Calu3 (cell line): Measurements from ENCODE around the gene RAD51B. TPM values are rescaled to one million over a fixed set of nuclear protein-coding genes. Genes with fewer than 3 reads are reported as not detected.
A peak's percentile ranks its signal among the peaks of the same experiment; 100 is the strongest.

Experiments used
- BruUV-seq: library from RNA; stranded (reverse); fragments of 400-500 nt; replicated peaks from 2 replicates; lab custom pipeline; 2021; lab: Mats Ljungman, UMichigan
- CTCF ChIA-PET: fragments of 300-600 bp; sonication (Branson Sonifier 250); formaldehyde crosslinking; loops from one replicate; lab custom pipeline; 2022; ENCODE audit warnings: antibody characterized with exemption; lab: Charles Lee
- DNase-seq: peaks from one replicate; pipeline ENCODE4 v3.0.0; 2022
- H3K27ac Mint-ChIP-seq: one replicate; pipeline ENCODE4 v1.8.0; 2022; ENCODE audit warnings: mixed read lengths; ENCODE audit not compliant: unreplicated experiment
- H3K27me3 Mint-ChIP-seq: one replicate; pipeline ENCODE4 v1.8.0; 2022; ENCODE audit warnings: mixed read lengths; ENCODE audit not compliant: unreplicated experiment
- H3K36me3 Mint-ChIP-seq: one replicate; pipeline ENCODE4 v1.8.0; 2022; ENCODE audit warnings: mild to moderate bottlenecking, moderate library complexity, mixed read lengths; ENCODE audit not compliant: insufficient read depth, unreplicated experiment
- H3K4me1 Mint-ChIP-seq: one replicate; pipeline ENCODE4 v1.8.0; 2022; ENCODE audit warnings: mild to moderate bottlenecking, low read depth, mixed read lengths; ENCODE audit not compliant: unreplicated experiment
- H3K4me3 Mint-ChIP-seq: one replicate; pipeline ENCODE4 v1.8.0; 2022; ENCODE audit warnings: mild to moderate bottlenecking, low read depth, moderate library complexity, mixed read lengths; ENCODE audit not compliant: unreplicated experiment
- H3K9me3 Mint-ChIP-seq: one replicate; pipeline ENCODE4 v1.8.0; 2022; ENCODE audit warnings: low read depth, mixed read lengths; ENCODE audit not compliant: unreplicated experiment
- intact Hi-C: fragments of 100-400 bp; cut with micrococcal nuclease; formaldehyde crosslinking; loops from one replicate; pipeline ENCODE4 v1.10.0; 2022; ENCODE audit not compliant: unreplicated experiment
- total RNA-seq: library from RNA; stranded (reverse); gene quantifications from 2 replicates; pipeline ENCODE4 v1.2.3, GENCODE V29; 2022
- TF ChIP-seq, protein P1 (sequence below): fragments of 200-600 bp; IDR thresholded peaks from one replicate; pipeline ENCODE4 v1.8.0; 2022; ENCODE audit warnings: antibody characterized with exemption; ENCODE audit not compliant: unreplicated experiment

Gene RAD51B
- total RNA-seq, 1 experiment from 2014 or later, result 24.7 TPM

DNA sequence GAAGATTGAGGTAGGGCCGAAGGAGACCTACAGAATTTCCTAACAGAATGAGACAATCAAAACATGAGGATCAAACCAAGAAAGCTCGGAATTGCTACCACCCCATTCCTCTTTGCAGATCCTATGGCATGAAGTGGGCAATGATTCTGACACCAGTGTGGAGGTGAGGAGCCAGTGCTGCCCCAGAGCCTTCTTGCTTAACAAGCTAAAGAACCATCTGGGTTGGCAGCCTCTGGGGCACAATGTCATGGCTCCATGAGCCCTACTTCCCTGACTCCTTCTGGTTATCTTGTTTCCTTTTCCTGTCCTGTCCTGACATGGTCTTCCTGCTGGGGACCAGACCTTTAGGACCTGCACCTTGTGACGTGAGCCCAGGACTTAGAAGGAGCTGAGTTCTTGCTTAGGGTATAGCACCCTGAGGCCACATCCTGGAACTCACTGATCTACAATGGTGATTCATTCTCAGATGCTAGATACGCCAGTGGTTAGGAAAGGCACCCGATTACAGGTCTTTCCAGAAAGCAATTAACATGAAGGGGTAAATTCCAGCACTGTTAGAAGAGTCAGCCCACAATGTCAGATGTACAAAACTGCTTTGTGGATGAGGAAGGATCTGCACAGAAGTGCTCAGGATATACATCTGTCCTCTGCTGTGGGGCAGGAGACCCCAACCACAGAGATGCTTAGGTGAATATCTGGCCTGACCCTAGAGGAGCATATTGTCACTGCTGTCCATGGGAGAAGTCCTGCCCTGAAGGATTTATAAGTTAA, 649.0 kb downstream of the RAD51B start:
- peaks cover 43% of the 10 kb centered on the region for H3K4me1 Mint-ChIP-seq
- CTCF ChIA-PET, result interaction anchor here (0.5 to 1.3 kb wide), 6 partner anchors 27 to 1893 kb away, joined by 3 to 4 read pairs (median 3); no protein-coding TSS in a partner anchor
- no peak overlapping the region for H3K4me3 Mint-ChIP-seq
- H3K27me3 Mint-ChIP-seq, result no peaks in the 10 kb centered on the region
- TF ChIP-seq, protein P1, sequence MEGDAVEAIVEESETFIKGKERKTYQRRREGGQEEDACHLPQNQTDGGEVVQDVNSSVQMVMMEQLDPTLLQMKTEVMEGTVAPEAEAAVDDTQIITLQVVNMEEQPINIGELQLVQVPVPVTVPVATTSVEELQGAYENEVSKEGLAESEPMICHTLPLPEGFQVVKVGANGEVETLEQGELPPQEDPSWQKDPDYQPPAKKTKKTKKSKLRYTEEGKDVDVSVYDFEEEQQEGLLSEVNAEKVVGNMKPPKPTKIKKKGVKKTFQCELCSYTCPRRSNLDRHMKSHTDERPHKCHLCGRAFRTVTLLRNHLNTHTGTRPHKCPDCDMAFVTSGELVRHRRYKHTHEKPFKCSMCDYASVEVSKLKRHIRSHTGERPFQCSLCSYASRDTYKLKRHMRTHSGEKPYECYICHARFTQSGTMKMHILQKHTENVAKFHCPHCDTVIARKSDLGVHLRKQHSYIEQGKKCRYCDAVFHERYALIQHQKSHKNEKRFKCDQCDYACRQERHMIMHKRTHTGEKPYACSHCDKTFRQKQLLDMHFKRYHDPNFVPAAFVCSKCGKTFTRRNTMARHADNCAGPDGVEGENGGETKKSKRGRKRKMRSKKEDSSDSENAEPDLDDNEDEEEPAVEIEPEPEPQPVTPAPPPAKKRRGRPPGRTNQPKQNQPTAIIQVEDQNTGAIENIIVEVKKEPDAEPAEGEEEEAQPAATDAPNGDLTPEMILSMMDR, result no peak
- H3K9me3 Mint-ChIP-seq, result no peaks in the 10 kb centered on the region
- BruUV-seq, result no TSS peak
- intact Hi-C loops, result loop anchor here (5.0 kb wide), 2 partner anchors 54 to 109 kb away; no protein-coding TSS in a partner anchor
- DNase-seq, result peak; percentile 40
- peak overlapping the region; percentile 60 for H3K27ac Mint-ChIP-seq
- H3K36me3 Mint-ChIP-seq, result no peaks in the 10 kb centered on the region

DNA sequence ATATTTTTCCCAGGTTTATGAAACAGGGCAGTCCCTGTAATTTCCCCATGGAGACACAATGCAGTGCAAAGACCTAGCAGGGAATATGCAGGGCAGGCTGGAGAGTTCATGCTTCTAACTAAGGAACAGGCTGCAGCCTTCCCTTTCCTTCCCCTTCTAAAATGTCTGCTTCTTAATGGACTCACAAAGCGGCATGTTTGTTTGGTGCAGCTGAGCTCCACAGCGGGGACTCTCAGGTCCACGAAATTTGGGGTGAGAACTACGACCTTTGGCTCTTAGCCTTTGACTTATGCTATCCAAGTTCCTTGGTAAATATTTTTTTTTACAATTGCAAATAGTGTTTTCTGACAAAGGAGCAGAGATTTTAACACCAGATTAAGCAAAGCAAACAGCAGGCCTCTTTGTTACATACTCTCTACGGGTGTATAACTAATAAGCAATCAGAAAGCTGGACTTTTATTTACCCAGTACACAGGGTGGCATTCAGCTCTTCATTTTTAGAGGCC, 649.7 kb downstream of the RAD51B start:
- Mint-ChIP-seq H3K4me1 (peaks cover 43% of the 10 kb centered on the region), H3K36me3 (no peaks in the 10 kb centered on the region), H3K27me3 (no peaks in the 10 kb centered on the region), H3K27ac (peak overlapping the region; percentile 60), H3K4me3 (no peak overlapping the region), H3K9me3 (no peaks in the 10 kb centered on the region)
- no TSS peak for BruUV-seq
- intact Hi-C loops, result loop anchor here (5.0 kb wide), 2 partner anchors 53 to 108 kb away; no protein-coding TSS in a partner anchor
- TF ChIP-seq, protein P1, result no peak
- DNase-seq, result no peak
- CTCF ChIA-PET, result interaction anchor here (1.0 to 1.3 kb wide), 3 partner anchors 45 to 58 kb away, joined by 3 to 4 read pairs (median 3); no protein-coding TSS in a partner anchor

DNA sequence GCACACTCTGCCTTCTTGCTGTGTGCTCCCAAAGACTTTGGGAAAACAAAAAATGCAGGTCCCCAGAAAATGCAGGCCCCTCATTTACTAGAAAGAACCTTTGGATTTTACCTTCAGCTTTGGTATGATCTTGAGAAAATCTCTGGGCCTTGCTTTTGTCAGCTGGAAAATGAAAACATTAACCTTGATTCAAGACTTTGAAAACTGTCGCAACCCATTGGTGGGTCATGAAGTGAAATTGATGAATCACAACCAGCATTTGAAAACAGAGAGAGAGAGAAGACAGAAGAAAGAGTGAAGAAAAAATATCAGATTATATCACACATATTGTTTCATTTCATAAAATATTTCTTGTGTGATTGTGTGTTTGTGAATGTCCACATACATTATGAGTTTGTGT, 650.8 kb downstream of the RAD51B start:
- Mint-ChIP-seq H3K9me3 (no peaks in the 10 kb centered on the region), H3K27ac (no peak overlapping the region), H3K27me3 (no peaks in the 10 kb centered on the region), H3K4me1 (peaks cover 38% of the 10 kb centered on the region), H3K4me3 (no peak overlapping the region), H3K36me3 (no peaks in the 10 kb centered on the region)
- CTCF ChIA-PET, result no interaction called here
- no peak for DNase-seq
- intact Hi-C loops, result no loop called here
- BruUV-seq, result no TSS peak
- TF ChIP-seq, protein P1, result no peak

DNA sequence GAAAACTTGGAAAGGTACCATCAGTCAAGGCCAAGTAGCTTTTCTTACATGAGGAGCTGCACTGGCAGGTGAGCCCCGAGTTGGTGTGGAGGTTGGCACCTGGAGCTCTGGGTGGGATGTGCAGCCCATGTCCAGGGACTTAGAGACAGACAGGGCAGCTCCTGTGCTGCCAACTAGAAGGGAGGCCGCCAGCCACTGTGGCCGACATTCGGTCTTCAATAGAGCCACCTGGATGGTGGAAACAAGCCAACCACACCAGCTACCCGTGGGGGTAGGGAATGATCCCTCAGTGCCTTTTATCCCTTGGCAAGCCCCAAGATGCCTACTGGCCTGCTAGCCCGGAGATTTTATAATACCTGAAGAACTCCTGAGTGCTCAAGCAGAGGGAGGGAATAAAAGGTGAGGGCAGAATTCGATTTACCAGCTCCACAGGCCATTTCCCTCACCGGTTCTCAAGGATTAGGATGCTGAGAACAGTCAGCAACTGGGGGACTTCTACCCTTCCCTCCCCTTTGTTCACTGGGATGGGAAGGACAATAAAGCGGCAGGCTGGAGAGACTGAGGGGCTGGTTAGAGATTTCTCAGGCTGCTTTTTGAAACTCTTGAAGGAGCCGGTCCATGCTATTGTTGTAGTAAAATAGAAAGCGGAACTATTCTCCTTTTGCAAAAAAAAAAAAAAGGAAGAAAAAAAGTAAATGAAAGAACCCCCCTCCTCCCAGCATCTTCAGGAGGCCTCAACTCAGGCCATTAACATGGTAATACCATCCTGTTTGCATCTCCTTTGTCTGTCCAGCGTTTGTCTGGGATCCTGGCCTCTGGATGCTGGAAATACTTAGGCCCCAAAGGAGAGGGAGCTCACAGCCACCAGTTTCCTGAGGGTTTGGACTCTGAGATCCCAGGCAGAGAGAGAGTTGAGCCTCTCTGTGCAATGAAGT, 651.7 kb downstream of the RAD51B start:
- Mint-ChIP-seq H3K9me3 (no peaks in the 10 kb centered on the region), H3K27ac (no peak overlapping the region), H3K4me3 (no peak overlapping the region), H3K4me1 (peaks cover 35% of the 10 kb centered on the region), H3K27me3 (no peaks in the 10 kb centered on the region), H3K36me3 (no peaks in the 10 kb centered on the region)
- CTCF ChIA-PET, result no interaction called here
- TF ChIP-seq, protein P1, result no peak
- BruUV-seq, result no TSS peak
- intact Hi-C loops, result no loop called here
- DNase-seq, result no peak
